SK-N-SH (cell line): ENCODE data around the gene DLX6. TPM values are rescaled to one million over a fixed set of nuclear protein-coding genes. Genes with fewer than 3 reads are reported as not detected.

ENCODE experiments used
- CTCF ChIA-PET: fragments of 300-600, 350-600 bp; formaldehyde crosslinking; extraction: SDS; loops from one replicate; lab custom pipeline; 2021; lab: Yijun Ruan, JAX
- POLR2A ChIA-PET: fragments of 350-600 bp; sonication (Branson Sonifier 250); formaldehyde crosslinking; extraction: SDS; loops from one replicate; lab custom pipeline; 2020; ENCODE audit warnings: antibody characterized with exemption, inconsistent platforms; lab: Yijun Ruan, JAX
- DNase-seq: peaks from one replicate; pipeline ENCODE4 v3.0.0; 2012
- H2AFZ ChIP-seq: fragments of 200-600 bp; sonication (generic); 2 replicates; pipeline ENCODE4 v1.8.1; 2016; ENCODE audit warnings: antibody characterized with exemption, mild to moderate bottlenecking, low read depth
- H3F3A ChIP-seq: fragments of 200-600 bp; sonication (generic); replicated peaks from 2 replicates; pipeline ENCODE3; 2016; ENCODE audit warnings: antibody characterized with exemption, mild to moderate bottlenecking; ENCODE audit not compliant: insufficient read depth
- H3K27ac ChIP-seq, 2 experiments: fragments of 200-500 bp in 1 of 2; fragments of 200-600 bp in 1 of 2; sonication (Bioruptor generic) in 1 of 2; sonication (generic), shearing (Covaris generic) in 1 of 2; 2 replicates each; pipeline versions ENCODE4 v1.5.1 to v1.6.1; 2014 to 2016; ENCODE audit warnings: low read depth in 2 of 2, inconsistent platforms in 1 of 2, low read length in 1 of 2, mild to moderate bottlenecking in 1 of 2, mixed read lengths in 1 of 2
- H3K27me3 ChIP-seq: fragments of 200-600 bp; sonication (generic), shearing (Covaris generic); 2 replicates; pipeline ENCODE4 v1.6.1; 2016; ENCODE audit warnings: mixed run types; ENCODE audit not compliant: insufficient read depth
- H3K36me3 ChIP-seq, 2 experiments: fragments of 200-500 bp in 1 of 2; fragments of 200-600 bp in 1 of 2; sonication (Bioruptor generic) in 1 of 2; sonication (generic) in 1 of 2; replicated peaks in 1 of 2; 2 replicates each; pipeline versions ENCODE3 to v1.5.1; 2014 to 2016; ENCODE audit warnings: low read length in 1 of 2, mild to moderate bottlenecking in 1 of 2; ENCODE audit not compliant: insufficient read depth in 2 of 2, control insufficient read depth in 1 of 2
- H3K4me1 ChIP-seq, 2 experiments: fragments of 200-500 bp in 1 of 2; fragments of 200-600 bp in 1 of 2; sonication (Bioruptor generic) in 1 of 2; sonication (generic), shearing (Covaris generic) in 1 of 2; 2 replicates each; pipeline versions ENCODE4 v1.5.1 to v1.6.1; 2014 to 2016; ENCODE audit warnings: low read depth in 1 of 2, low read length in 1 of 2, mixed run types in 1 of 2; ENCODE audit not compliant: insufficient read depth in 2 of 2, control insufficient read depth in 1 of 2
- H3K4me2 ChIP-seq: fragments of 200-600 bp; sonication (generic), shearing (Covaris generic); 2 replicates; pipeline ENCODE4 v1.6.1; 2017; ENCODE audit warnings: mixed run types
- H3K4me3 ChIP-seq, 2 experiments: fragments of 200-500 bp in 1 of 2; fragments of 200-600 bp in 1 of 2; sonication (Bioruptor generic) in 1 of 2; sonication (generic), shearing (Covaris generic) in 1 of 2; 2 replicates each; pipeline versions ENCODE4 v1.5.1 to v1.8.1; 2014 to 2016; ENCODE audit warnings: low read depth in 2 of 2, inconsistent platforms in 1 of 2, low read length in 1 of 2, mild to moderate bottlenecking in 1 of 2, mixed read lengths in 1 of 2, moderate library complexity in 1 of 2
- H3K79me2 ChIP-seq: fragments of 200-600 bp; sonication (generic); 2 replicates; pipeline ENCODE4 v1.8.1; 2017; ENCODE audit warnings: mild to moderate bottlenecking; ENCODE audit not compliant: insufficient read depth
- H3K9ac ChIP-seq: fragments of 200-600 bp; sonication (generic); 2 replicates; pipeline ENCODE4 v1.6.1; 2017; ENCODE audit warnings: mixed run types
- H3K9me2 ChIP-seq: fragments of 200-600 bp; sonication (generic); 2 replicates; pipeline ENCODE4 v1.6.1; 2017; ENCODE audit warnings: mixed run types
- H3K9me3 ChIP-seq: fragments of 200-600 bp; sonication (generic); 2 replicates; pipeline ENCODE4 v1.6.1; 2017; ENCODE audit warnings: mixed run types, mild to moderate bottlenecking, moderate library complexity
- H4K20me1 ChIP-seq: fragments of 200-600 bp; sonication (generic); 2 replicates; pipeline ENCODE4 v1.6.1; 2017; ENCODE audit warnings: mild to moderate bottlenecking, mixed run types; ENCODE audit not compliant: insufficient read depth
- CHD2 ChIP-seq: fragments of 150-350 bp; IDR thresholded peaks from 2 replicates; pipeline ENCODE4 v1.6.1; 2018; ENCODE audit warnings: low read length; ENCODE audit not compliant: partially characterized antibody
- FOXJ3 ChIP-seq: sonication (generic); formaldehyde crosslinking; IDR thresholded peaks from 2 replicates; pipeline ENCODE4 v1.5.1; 2020; ENCODE audit warnings: mild to moderate bottlenecking, missing genetic modification reagents
- FOXM1 ChIP-seq: IDR thresholded peaks from 2 replicates; pipeline ENCODE4 v1.4.0; 2012; ENCODE audit warnings: low read depth, mild to moderate bottlenecking
- GATA2 ChIP-seq: sonication (generic); formaldehyde crosslinking; IDR thresholded peaks from 2 replicates; pipeline ENCODE4 v1.5.0; 2020; ENCODE audit warnings: mild to moderate bottlenecking, missing genetic modification reagents
- MEF2A ChIP-seq: IDR thresholded peaks from 2 replicates; pipeline ENCODE4 v1.4.0; 2012; ENCODE audit warnings: low read depth, borderline replicate concordance
- NFIC ChIP-seq: IDR thresholded peaks from 2 replicates; pipeline ENCODE4 v1.4.0; 2012; ENCODE audit warnings: borderline replicate concordance
- RFX5 ChIP-seq: IDR thresholded peaks from 2 replicates; pipeline ENCODE4 v1.6.1; 2012; ENCODE audit warnings: mild to moderate bottlenecking, improper control_type of control experiment, low read length
- SIN3A ChIP-seq: IDR thresholded peaks from 2 replicates; pipeline ENCODE4 v1.6.1; 2012; ENCODE audit warnings: low read depth, mild to moderate bottlenecking, low read length, moderate library complexity, borderline replicate concordance
- WGBS: methylation state at CpG from one replicate; pipeline ENCODE4 v1.1.6; 2017; ENCODE audit warnings: low lambda C conversion rate; 5-methylcytosine and 5-hydroxymethylcytosine counted together
- polyA plus RNA-seq, 3 experiments: library from polyadenylated mRNA; depleted of rRNA; stranded (reverse); fragments of >200 nt; gene quantifications; 2 replicates each; pipeline ENCODE4 v1.2.3, GENCODE V29; 2012
- TF ChIP-seq, protein P1 (sequence below): IDR thresholded peaks from 2 replicates; pipeline ENCODE4 v1.6.1; 2012; ENCODE audit warnings: mild to moderate bottlenecking, low read depth, low read length, moderate library complexity
- TF ChIP-seq, protein P2 (sequence below): IDR thresholded peaks from 2 replicates; pipeline ENCODE4 v1.4.0; 2012; ENCODE audit warnings: low read depth, borderline replicate concordance
- TF ChIP-seq, protein P3 (sequence below): fragments of 150-350 bp; IDR thresholded peaks from 2 replicates; pipeline ENCODE4 v1.6.1; 2016; ENCODE audit warnings: mild to moderate bottlenecking, low read depth, low read length

Gene DLX6
- polyA plus RNA-seq, 1 of the 3 experiments (the other 2 are of a cell fraction), result 0.23 TPM

DNA sequence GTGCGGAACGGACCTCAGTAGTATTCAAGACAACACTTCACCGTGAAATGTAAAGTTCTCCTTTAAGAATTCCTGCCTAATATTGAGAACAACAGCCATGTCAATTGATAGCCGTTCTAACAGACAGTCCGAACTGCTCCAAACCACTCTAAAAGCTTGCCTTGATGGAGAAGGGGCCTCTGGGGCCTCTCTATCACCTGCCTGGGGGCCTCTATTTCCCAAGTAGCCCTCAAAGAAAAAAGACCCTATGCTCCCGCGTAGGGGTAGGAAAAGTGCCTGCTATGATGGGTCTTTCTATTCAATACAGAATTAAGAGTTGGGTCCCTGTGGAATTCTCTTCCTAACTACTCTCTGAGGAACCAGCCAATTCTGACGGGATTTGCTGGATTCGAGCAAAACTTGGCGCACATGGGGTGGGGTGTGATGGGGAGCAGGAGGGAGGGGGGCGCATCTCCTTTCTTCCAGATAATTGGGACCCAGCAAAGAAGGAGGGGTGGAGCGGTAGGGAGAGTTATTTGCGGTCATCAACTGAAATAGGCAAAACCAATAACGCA is 8.3 kb upstream of the DLX6 start:
- no peak overlapping the region for H3K27ac ChIP-seq
- no peaks in the 10 kb centered on the region for H3K79me2 ChIP-seq
- H3K9ac ChIP-seq, result no peak overlapping the region
- ChIA-PET POLR2A (no interaction called here), CTCF (interaction anchor here (0.5 kb wide), 1 partner anchor 7 kb away, joined by 3 read pairs; no protein-coding TSS in a partner anchor)
- no peak for TF ChIP-seq RFX5
- TF ChIP-seq FOXM1, result no peak
- TF ChIP-seq, protein P1, sequence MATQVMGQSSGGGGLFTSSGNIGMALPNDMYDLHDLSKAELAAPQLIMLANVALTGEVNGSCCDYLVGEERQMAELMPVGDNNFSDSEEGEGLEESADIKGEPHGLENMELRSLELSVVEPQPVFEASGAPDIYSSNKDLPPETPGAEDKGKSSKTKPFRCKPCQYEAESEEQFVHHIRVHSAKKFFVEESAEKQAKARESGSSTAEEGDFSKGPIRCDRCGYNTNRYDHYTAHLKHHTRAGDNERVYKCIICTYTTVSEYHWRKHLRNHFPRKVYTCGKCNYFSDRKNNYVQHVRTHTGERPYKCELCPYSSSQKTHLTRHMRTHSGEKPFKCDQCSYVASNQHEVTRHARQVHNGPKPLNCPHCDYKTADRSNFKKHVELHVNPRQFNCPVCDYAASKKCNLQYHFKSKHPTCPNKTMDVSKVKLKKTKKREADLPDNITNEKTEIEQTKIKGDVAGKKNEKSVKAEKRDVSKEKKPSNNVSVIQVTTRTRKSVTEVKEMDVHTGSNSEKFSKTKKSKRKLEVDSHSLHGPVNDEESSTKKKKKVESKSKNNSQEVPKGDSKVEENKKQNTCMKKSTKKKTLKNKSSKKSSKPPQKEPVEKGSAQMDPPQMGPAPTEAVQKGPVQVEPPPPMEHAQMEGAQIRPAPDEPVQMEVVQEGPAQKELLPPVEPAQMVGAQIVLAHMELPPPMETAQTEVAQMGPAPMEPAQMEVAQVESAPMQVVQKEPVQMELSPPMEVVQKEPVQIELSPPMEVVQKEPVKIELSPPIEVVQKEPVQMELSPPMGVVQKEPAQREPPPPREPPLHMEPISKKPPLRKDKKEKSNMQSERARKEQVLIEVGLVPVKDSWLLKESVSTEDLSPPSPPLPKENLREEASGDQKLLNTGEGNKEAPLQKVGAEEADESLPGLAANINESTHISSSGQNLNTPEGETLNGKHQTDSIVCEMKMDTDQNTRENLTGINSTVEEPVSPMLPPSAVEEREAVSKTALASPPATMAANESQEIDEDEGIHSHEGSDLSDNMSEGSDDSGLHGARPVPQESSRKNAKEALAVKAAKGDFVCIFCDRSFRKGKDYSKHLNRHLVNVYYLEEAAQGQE, result no peak
- no peaks in the 10 kb centered on the region for H3F3A ChIP-seq
- H3K4me2 ChIP-seq, result no peak overlapping the region
- no peak overlapping the region for H3K4me3 ChIP-seq
- H3K9me2 ChIP-seq, result no peaks in the 10 kb centered on the region
- no peaks in the 10 kb centered on the region; a peak in 1 of 4 replicates for H3K4me1 ChIP-seq
- H4K20me1 ChIP-seq, result no peaks in the 10 kb centered on the region
- H3K27me3 ChIP-seq, result peaks cover under 1% of the 10 kb centered on the region; the same call in 1 of the 2 replicates
- 84% methylated on average over 14 of the region's 14 CpGs for WGBS
- no peaks in the 10 kb centered on the region for H3K9me3 ChIP-seq
- H3K36me3 ChIP-seq, result no peaks in the 10 kb centered on the region
- no peak for DNase-seq
- no peak overlapping the region for H2AFZ ChIP-seq

DNA sequence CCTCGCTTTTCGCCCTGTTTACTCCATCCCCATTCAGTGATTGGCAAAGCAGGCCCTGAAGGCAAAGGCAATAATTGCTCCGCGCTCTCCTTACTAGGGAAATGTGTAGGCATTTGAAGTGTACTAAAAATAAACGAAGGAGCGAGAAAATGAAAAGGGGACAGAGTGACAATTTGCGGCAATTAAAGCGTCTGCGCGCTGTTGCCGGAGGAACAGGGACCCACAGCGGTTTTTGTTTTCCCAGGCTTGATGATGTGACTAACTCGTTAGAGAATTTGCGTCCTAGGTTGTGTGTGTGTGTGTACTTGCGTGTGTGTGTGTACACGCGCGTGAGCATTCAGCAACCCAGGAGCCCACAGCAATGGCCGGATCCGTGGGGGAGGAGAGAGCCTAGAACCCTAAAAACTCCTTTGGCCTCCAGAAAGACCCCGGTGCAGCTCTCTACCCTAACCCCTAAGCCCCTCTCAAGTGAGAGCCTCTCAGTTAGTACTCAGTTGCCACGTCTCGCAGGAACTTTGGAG is 7.8 kb upstream of the DLX6 start:
- no peaks in the 10 kb centered on the region for H3F3A ChIP-seq
- TF ChIP-seq NFIC (no peak), CHD2 (no peak), MEF2A (no peak), RFX5 (no peak), SIN3A (no peak), GATA2 (CRISPR knock-in tag) (no peak), FOXJ3 (CRISPR knock-in tag) (no peak)
- TF ChIP-seq, protein P1, result no peak
- TF ChIP-seq, protein P2, sequence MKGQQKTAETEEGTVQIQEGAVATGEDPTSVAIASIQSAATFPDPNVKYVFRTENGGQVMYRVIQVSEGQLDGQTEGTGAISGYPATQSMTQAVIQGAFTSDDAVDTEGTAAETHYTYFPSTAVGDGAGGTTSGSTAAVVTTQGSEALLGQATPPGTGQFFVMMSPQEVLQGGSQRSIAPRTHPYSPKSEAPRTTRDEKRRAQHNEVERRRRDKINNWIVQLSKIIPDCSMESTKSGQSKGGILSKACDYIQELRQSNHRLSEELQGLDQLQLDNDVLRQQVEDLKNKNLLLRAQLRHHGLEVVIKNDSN, result no peak
- TF ChIP-seq, protein P3, sequence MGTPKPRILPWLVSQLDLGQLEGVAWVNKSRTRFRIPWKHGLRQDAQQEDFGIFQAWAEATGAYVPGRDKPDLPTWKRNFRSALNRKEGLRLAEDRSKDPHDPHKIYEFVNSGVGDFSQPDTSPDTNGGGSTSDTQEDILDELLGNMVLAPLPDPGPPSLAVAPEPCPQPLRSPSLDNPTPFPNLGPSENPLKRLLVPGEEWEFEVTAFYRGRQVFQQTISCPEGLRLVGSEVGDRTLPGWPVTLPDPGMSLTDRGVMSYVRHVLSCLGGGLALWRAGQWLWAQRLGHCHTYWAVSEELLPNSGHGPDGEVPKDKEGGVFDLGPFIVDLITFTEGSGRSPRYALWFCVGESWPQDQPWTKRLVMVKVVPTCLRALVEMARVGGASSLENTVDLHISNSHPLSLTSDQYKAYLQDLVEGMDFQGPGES, result no peak
- no peaks in the 10 kb centered on the region for H4K20me1 ChIP-seq
- POLR2A ChIA-PET, result no interaction called here
- WGBS, result 86% methylated on average over 22 of the region's 23 CpGs
- no peak for DNase-seq
- no peaks in the 10 kb centered on the region; the same call in 1 of the 2 replicates for H3K27me3 ChIP-seq
- no peaks in the 10 kb centered on the region for H3K9me2 ChIP-seq
- H3K27ac ChIP-seq, result no peak overlapping the region
- CTCF ChIA-PET, result interaction anchor here (1.1 kb wide), 1 partner anchor 922 kb away, joined by 3 read pairs; no protein-coding TSS in a partner anchor
- no peak overlapping the region for H3K4me3 ChIP-seq
- no peak overlapping the region for H3K9ac ChIP-seq
- no peaks in the 10 kb centered on the region for H3K9me3 ChIP-seq
- H3K4me2 ChIP-seq, result no peak overlapping the region
- no peaks in the 10 kb centered on the region; a peak in 1 of 4 replicates for H3K4me1 ChIP-seq
- H3K79me2 ChIP-seq, result no peaks in the 10 kb centered on the region
- H2AFZ ChIP-seq, result no peak overlapping the region
- H3K36me3 ChIP-seq, result no peaks in the 10 kb centered on the region
